Endothelial cell of umbilical vein (primary cell): ENCODE data around the gene AGK. TPM values are rescaled to one million over a fixed set of nuclear protein-coding genes. Genes with fewer than 3 reads are reported as not detected.

Experiments
- BruUV-seq: library from RNA; stranded (reverse); fragments of 400-500 nt; replicated peaks from 2 replicates; lab custom pipeline; 2021; lab: Mats Ljungman, UMichigan
- CTCF ChIA-PET: fragments of 300-600, 350-600 bp; sonication (Branson Sonifier 250); formaldehyde crosslinking; loops from one replicate; lab custom pipeline; 2021; ENCODE audit warnings: antibody characterized with exemption, inconsistent platforms; lab: Charles Lee
- POLR2A ChIA-PET: fragments of 300-600, 350-600 bp; sonication (Branson Sonifier 250); formaldehyde crosslinking; loops from one replicate; lab custom pipeline; 2021; ENCODE audit warnings: antibody characterized with exemption, inconsistent platforms; lab: Charles Lee
- DNase-seq: peaks from one replicate; pipeline ENCODE4 v3.0.0-alpha.2; 2011; ENCODE audit warnings: low read depth, low spot score
- FAIRE-seq: peaks from 2 replicates; lab custom pipeline; 2011; peaks lifted over from hg19 to GRCh38; lab: Jason Lieb, UNC
- H2AFZ ChIP-seq: 2 replicates; pipeline ENCODE4 v1.6.0; 2012; ENCODE audit warnings: low read depth, low read length, control low read depth, inconsistent platforms
- H3K27ac ChIP-seq: 2 replicates; pipeline ENCODE4 v1.5.1; 2011; ENCODE audit warnings: low read depth, mild to moderate bottlenecking, control low read depth, low read length, moderate library complexity; ENCODE audit not compliant: insufficient read depth
- H3K27me3 ChIP-seq, 2 experiments: 2 replicates each; pipeline versions ENCODE4 v1.6.0 to v1.6.1; 2011; ENCODE audit warnings: low read length in 2 of 2, mixed read lengths in 1 of 2; ENCODE audit not compliant: control insufficient read depth in 2 of 2, insufficient read depth in 2 of 2
- H3K36me3 ChIP-seq, 2 experiments: 2 replicates in 1 of 2; 3 replicates in 1 of 2; pipeline ENCODE4 v1.5.1; 2011; ENCODE audit warnings: low read length in 2 of 2, mild to moderate bottlenecking in 1 of 2, moderate library complexity in 1 of 2; ENCODE audit not compliant: control insufficient read depth in 2 of 2, insufficient read depth in 2 of 2; ENCODE audit errors: extremely low read depth in 1 of 2
- H3K4me1 ChIP-seq: 3 replicates; pipeline ENCODE4 v1.5.1; 2011; ENCODE audit warnings: mild to moderate bottlenecking, low read length; ENCODE audit not compliant: control insufficient read depth, insufficient read depth; ENCODE audit errors: extremely low read depth
- H3K4me2 ChIP-seq: 2 replicates; pipeline ENCODE4 v1.6.1; 2011; ENCODE audit warnings: low read length, control low read depth, mixed read lengths; ENCODE audit not compliant: insufficient read depth
- H3K4me3 ChIP-seq, 3 experiments: fragments of 200-600 bp in 1 of 3; sonication (generic), shearing (Covaris generic) in 1 of 3; replicated peaks in 1 of 3; 2 replicates each; pipeline ENCODE4 v1.5.1; 2011 to 2016; ENCODE audit warnings: control low read depth in 3 of 3, low read length in 3 of 3, mild to moderate bottlenecking in 2 of 3, inconsistent platforms in 1 of 3, low read depth in 1 of 3, moderate library complexity in 1 of 3; ENCODE audit not compliant: insufficient read depth in 1 of 3
- H3K79me2 ChIP-seq: 2 replicates; pipeline ENCODE4 v1.6.0; 2012; ENCODE audit warnings: low read length, inconsistent platforms; ENCODE audit not compliant: control insufficient read depth, insufficient read depth
- H3K9ac ChIP-seq: replicated peaks from 2 replicates; pipeline ENCODE3; 2011; ENCODE audit warnings: low read length, control low read depth; ENCODE audit not compliant: insufficient read depth; ENCODE audit errors: extremely low read depth
- H3K9me1 ChIP-seq: replicated peaks from 3 replicates; pipeline ENCODE4 v1.6.0; 2011; ENCODE audit warnings: mild to moderate bottlenecking, low read length; ENCODE audit not compliant: control insufficient read depth, insufficient read depth; ENCODE audit errors: extremely low read depth
- H3K9me3 ChIP-seq: replicated peaks from 2 replicates; pipeline ENCODE4 v1.5.1; 2012; ENCODE audit warnings: low read length, inconsistent platforms; ENCODE audit not compliant: control insufficient read depth, insufficient read depth
- H4K20me1 ChIP-seq: replicated peaks from 2 replicates; pipeline ENCODE3; 2011; ENCODE audit warnings: mild to moderate bottlenecking, low read length; ENCODE audit not compliant: control insufficient read depth, insufficient read depth; ENCODE audit errors: extremely low read depth
- EZH2 ChIP-seq: IDR thresholded peaks from 2 replicates; pipeline ENCODE4 v1.6.1; 2012; ENCODE audit warnings: borderline replicate concordance, low read depth, mild to moderate bottlenecking, moderate library complexity, low read length, inconsistent platforms; ENCODE audit not compliant: severe bottlenecking
- JUN ChIP-seq: IDR thresholded peaks from 2 replicates; pipeline ENCODE4 v1.6.1; 2011; ENCODE audit warnings: borderline replicate concordance, low read depth; ENCODE audit not compliant: insufficient read length, insufficient read depth
- MYC ChIP-seq: IDR thresholded peaks from one replicate; pipeline ENCODE4 v1.6.1; 2011; ENCODE audit warnings: mild to moderate bottlenecking, low read depth, low read length
- POLR2AphosphoS5 ChIP-seq: IDR thresholded peaks from 2 replicates; pipeline ENCODE4 v1.6.1; 2012; ENCODE audit warnings: low read depth, mild to moderate bottlenecking, control low read depth, low read length, moderate library complexity; ENCODE audit not compliant: insufficient read depth
- dilution Hi-C: fragments of 300-500 bp; cut with MboI; formaldehyde crosslinking; loops from one replicate; pipeline ENCODE4 v1.15.0; 2019; ENCODE audit warnings: low sequenced_read_pairs; ENCODE audit not compliant: extremely low pct_ligation_motif_present
- intact Hi-C: fragments of 100-400 bp; cut with micrococcal nuclease; formaldehyde crosslinking; loops from one replicate; pipeline ENCODE4 v1.10.0; 2022
- polyA plus RNA-seq, 4 experiments: library from polyadenylated mRNA; depleted of rRNA in 3 of 4; stranded (reverse) in 3 of 4; unstranded in 1 of 4; fragments of >200 nt; gene quantifications; 2 replicates each; pipeline versions ENCODE4 v1.2.1 to v1.2.3, GENCODE V29; 2011 to 2012; ENCODE audit warnings: missing spikeins in 1 of 4
- total RNA-seq: library from RNA; stranded (reverse); gene quantifications from 2 replicates; pipeline ENCODE4 v1.2.3, GENCODE V29; 2021
- TF ChIP-seq, protein P1 (sequence below): IDR thresholded peaks from 2 replicates; pipeline ENCODE4 v1.6.1; 2011; ENCODE audit not compliant: insufficient read depth, insufficient read length
- TF ChIP-seq, protein P2 (sequence below), 2 donors: IDR thresholded peaks; 1 replicate in 1 of 2; 2 replicates in 1 of 2; pipeline ENCODE4 v1.5.1; 2011; ENCODE audit warnings: low read length in 2 of 2, mild to moderate bottlenecking in 2 of 2, moderate library complexity in 2 of 2, control low read depth in 1 of 2, inconsistent platforms in 1 of 2, low read depth in 1 of 2; ENCODE audit not compliant: insufficient read depth in 1 of 2; ENCODE audit errors: extremely low read depth in 1 of 2

AGK gene
- total and polyA plus RNA-seq, 2 donors (not counting 3 experiments of a cell fraction or from before 2014, with no cell fraction given): 23.6 to 34.3 TPM

- Histone ChIP-seq H3K9me1 (no peaks in the 10 kb centered on the region), H3K9me3 (no peaks in the 10 kb centered on the region), H3K4me2 (no peak overlapping the region), H3K27me3 (no peaks in the 10 kb centered on the region), H4K20me1 (no peaks in the 10 kb centered on the region), H3K4me1 (no peaks in the 10 kb centered on the region), H3K79me2 (no peaks in the 10 kb centered on the region), H3K36me3 (no peaks in the 10 kb centered on the region), H2AFZ (no peak overlapping the region), H3K4me3 (no peak overlapping the region), H3K9ac (no peak overlapping the region), H3K27ac (no peak overlapping the region)
- intact Hi-C loops: no loop called here
- POLR2A ChIA-PET: no interaction called here
- BruUV-seq: no TSS peak
- DNase-seq (no peak), FAIRE-seq (no peak)
- CTCF ChIA-PET: interaction anchor here (3.2 kb wide), 1 partner anchor 10 kb away, joined by 7 read pairs; no protein-coding TSS in a partner anchor
- TF ChIP-seq, protein P1, sequence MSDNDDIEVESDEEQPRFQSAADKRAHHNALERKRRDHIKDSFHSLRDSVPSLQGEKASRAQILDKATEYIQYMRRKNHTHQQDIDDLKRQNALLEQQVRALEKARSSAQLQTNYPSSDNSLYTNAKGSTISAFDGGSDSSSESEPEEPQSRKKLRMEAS: no peak
- TF ChIP-seq EZH2: no peak
- TF ChIP-seq POLR2AphosphoS5: no peak
- TF ChIP-seq, protein P2, sequence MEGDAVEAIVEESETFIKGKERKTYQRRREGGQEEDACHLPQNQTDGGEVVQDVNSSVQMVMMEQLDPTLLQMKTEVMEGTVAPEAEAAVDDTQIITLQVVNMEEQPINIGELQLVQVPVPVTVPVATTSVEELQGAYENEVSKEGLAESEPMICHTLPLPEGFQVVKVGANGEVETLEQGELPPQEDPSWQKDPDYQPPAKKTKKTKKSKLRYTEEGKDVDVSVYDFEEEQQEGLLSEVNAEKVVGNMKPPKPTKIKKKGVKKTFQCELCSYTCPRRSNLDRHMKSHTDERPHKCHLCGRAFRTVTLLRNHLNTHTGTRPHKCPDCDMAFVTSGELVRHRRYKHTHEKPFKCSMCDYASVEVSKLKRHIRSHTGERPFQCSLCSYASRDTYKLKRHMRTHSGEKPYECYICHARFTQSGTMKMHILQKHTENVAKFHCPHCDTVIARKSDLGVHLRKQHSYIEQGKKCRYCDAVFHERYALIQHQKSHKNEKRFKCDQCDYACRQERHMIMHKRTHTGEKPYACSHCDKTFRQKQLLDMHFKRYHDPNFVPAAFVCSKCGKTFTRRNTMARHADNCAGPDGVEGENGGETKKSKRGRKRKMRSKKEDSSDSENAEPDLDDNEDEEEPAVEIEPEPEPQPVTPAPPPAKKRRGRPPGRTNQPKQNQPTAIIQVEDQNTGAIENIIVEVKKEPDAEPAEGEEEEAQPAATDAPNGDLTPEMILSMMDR (IDR thresholded peaks at IDR 0.05; ENCODE audit: extremely low read depth in 1 of 2, insufficient read depth in 1 of 2, low read depth in 1 of 2, low read length in 2 of 2): no peak
- TF ChIP-seq JUN: no peak
- TF ChIP-seq MYC: no peak
- dilution Hi-C loops: no loop called here
These were observed 36.1 kb downstream of the AGK start for GRCh38 chr7:141587304-141587703.
